GM18508 (cell line): ENCODE results near the gene OPTC.

Source experiments
- ATAC-seq: cut with Tn5 transposase; IDR thresholded peaks from one replicate; pipeline ENCODE4 v1.9.1; 2021; ENCODE audit warnings: moderate number of reproducible peaks; ENCODE audit not compliant: insufficient read depth, unreplicated experiment

The OPTC gene

DNA sequence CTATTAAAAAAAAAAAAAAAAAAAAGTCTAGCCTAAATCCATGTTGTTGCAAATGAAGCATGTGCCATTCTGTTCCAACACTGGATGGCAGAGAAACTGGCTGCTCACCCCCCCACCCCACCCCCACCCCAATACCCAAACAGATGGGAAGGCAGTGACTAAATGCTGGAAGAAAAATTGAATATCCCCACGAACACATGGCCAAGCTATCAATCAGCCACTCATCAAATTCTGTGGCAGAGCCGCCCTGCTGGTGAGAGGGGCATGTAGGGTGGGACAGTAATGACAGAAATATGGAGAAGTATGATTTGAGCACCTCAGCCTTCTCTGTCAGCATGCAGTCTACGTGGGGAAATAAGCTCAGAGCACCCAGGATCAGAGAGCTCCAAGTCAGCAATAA, 34.1 kb downstream of the OPTC start:
- no peak for ATAC-seq

DNA sequence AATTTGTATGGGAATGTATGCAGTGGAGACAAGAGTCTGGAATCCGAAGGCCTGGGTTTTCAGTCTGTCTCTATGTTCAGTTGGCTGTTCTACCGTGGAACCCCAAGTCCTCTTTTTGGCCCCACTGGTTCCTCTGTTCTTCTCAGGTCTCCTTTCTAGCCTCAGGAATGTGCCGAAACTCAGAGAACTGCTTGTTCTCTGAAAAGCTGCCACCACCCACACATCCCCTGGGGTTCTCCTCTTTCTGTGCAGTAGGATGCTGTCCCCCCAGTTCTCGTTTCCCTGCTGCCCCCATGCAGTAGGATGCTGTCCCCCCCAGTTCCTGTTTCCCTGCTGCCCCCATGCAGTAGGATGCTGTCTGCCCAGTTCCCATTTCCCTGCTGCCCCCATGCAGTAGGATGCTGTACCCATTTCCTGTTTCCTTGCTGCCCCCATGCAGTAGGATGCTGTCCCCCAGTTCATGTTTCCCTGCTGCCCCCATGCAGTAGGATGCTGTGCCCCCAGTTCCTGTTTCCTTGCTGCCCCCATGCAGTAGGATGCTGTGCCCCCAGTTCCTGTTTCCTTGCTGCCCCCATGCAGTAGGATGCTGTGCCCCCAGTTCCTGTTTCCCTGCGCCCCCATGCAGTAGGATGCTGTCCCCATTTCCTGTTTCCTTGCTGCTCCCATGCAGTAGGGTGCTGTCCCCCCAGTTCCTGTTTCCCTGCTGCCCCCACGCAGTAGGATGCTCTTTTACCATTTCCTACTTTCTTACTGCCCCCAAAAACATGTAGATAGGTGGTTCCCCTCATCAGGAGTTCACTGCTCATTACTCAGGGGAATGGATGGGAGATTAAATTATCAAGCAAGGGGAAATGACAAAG, 35.3 kb downstream of the OPTC start:
- no peak for ATAC-seq

- ATAC-seq, result no peak
Observed at GRCh38 chr1:203531063-203531462, 37.1 kb downstream of the OPTC start.

GRCh38 chr1:203534012-203534411, 40.1 kb downstream of the OPTC start:
- no peak for ATAC-seq

DNA sequence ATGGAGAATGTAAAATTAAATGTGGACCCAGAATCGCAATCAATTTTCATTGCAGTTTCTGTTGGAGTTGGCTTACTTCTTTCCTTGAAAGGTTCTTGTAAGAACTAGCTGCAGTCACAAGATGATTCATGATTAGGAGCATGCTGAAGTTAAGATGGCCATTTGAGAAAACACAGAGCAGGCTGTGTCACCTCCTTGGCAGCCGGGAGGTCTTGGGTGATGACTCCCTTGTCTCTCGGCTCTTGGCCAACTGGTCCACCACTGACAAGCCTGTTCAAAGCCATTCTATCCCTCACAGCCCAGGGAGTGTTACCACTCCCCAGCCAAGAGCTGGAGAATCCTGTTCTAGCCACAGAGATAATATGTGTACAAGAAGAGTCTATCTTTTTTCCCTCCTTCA, 40.6 kb downstream of the OPTC start:
- ATAC-seq, result no peak

DNA sequence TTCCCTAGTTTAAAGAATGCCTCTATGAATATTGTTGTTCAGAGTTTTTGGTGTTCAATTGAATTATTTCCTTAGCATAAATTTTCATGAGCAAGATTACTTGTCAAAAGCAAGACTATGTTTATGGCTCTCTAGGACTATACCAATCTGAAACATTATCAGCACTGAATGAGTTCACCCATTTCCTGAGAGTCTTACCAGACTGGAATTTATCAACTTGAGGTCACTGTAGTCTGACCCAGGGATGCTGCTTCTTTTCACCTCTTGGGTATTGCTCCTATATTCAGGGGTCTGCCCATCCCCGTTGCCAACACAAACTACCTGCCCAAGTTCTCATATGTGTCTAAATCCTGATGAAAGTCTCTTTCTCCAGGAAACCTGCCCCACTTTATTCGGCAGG, 42.6 kb downstream of the OPTC start:
- no peak for ATAC-seq

- ATAC-seq, result no peak
Observed at GRCh38 chr1:203536980-203537455, 43.1 kb downstream of the OPTC start.

GRCh38 chr1:203537806-203538464, 44.0 kb downstream of the OPTC start:
- no peak for ATAC-seq

DNA sequence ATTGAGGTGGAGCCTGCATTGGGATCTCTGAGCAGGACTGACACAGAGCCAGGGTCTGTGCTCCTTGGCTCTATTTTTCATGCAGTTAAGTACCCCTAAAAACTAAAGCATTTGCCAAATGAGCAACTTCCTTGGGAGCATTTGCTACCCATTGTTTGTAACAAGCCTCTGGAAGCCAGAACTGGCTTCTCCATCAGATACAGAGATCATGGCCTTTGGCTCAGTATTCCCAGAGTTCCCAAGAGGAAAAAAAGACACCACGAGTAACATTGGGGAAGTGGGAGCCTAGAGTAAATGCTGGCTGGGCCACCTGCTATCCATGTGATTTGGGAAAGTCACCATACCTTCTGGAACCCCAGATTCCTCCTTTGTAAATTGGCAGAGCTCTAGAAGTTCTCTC, 44.8 kb downstream of the OPTC start:
- ATAC-seq, result no peak

GRCh38 chr1:203539831-203540546, 46.0 kb downstream of the OPTC start:
- ATAC-seq, result no peak

DNA sequence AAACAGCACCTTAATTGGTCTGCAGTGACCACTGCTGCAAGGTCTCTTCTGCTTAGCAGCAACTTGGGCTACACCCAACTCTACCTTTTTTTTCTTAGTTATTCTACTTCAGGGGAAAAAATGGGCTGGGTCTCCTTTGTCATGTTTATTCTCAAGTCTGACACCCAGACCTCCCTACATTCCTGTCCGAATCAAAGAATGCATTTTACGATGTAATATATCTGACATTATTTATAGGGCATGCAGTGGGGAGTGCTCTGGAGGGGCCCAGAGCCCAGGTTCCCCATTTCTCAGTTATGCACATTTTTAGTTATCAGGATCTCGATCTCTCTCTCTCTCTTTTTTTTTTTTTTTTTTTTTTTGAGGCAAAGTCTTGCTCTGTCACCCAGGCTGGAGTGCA, 50.5 kb downstream of the OPTC start:
- no peak for ATAC-seq

GRCh38 chr1:203544978-203545816, 51.2 kb downstream of the OPTC start:
- ATAC-seq, result no peak

DNA sequence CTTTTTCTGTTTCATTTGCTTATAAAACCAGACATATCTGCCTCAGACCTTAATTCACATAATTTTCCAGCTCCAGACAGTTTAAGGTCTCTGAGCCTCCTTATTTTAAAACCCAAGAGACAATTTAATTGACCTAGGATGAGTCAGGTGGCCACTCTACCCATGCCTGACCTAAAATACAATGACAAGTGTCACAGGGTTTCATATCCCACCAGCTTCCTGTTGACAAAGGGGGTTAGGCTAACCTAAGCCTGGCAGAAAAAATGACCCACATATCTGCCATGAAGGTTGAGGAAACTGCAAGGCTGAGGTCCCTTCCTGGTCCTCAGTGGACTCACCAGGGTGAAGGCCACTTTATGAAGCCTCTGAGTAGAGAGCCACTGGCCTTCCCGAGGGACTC, 52.3 kb downstream of the OPTC start:
- ATAC-seq, result no peak

DNA sequence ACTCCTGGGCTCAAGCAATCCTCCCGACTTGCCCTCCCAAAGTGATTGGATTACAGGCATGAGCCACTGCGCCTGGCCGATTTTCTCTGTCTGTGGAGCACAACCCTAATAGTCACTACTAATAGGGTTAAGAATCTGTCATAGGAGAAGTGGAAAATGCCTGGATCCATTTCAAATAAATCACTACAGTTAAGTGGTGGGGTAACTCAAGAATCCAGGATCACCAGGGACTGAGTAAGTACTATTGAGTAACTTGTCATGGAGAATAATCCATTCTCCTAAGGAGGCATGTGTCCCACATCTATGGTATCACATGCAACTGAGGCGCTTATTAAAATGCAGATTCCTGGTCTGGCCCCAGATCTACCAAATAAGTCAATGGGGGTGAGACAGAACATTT, 53.2 kb downstream of the OPTC start:
- no peak for ATAC-seq

DNA sequence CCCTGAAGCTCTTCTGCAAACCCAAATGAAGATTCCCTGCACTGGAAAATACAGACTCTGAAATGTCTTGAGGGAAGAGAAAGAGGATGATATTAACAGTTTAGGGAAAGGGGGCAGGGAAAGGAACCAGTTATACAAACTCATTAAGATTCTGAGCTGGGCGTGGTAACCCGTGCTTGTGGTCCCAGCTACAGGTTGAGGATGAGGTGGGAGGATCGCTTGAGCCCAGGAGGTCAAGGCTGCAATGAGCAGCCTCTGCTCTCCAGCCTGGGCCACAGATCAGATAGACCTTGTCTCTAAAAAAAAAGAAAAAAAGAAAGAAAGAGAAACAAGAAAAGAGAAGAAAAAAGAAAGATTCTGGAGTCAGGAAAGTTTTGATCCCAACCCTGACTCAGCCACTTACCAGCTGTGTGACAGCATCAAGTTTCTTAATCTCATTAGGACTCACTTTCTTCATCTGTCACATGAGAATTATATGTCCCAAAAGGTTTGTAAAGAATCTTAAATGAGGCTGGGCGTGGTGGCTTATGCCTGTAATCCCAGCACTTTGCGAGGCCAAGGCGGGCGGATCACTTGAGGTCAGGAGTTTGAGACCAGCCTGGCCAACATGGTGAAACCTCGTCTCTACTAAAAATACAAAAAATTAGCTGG, 53.9 kb downstream of the OPTC start:
- ATAC-seq, result no peak

- ATAC-seq, result no peak
Observed at GRCh38 chr1:203548892-203549291, 54.9 kb downstream of the OPTC start.

DNA sequence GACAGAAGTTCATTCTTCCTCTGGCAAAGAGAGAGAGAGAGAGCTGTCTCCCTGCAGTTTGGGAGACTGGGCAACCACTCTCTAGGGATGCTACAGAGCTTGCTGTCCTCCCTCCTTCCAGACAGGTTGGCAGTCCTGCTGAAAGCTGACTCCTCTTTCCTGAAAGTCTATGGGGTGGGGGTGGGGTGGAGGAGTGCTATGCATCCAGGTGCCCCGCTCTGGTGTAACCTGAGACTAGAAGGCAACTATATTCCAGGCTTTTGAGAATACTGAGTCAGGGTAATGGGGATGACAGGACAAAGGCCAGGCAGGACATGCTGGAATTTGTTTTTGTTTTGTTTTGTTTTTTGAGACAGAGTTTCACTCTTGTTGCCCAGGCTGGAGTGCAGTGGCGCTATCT, 55.4 kb downstream of the OPTC start:
- no peak for ATAC-seq

GRCh38 chr1:203550846-203551245, 56.9 kb downstream of the OPTC start:
- no peak for ATAC-seq

DNA sequence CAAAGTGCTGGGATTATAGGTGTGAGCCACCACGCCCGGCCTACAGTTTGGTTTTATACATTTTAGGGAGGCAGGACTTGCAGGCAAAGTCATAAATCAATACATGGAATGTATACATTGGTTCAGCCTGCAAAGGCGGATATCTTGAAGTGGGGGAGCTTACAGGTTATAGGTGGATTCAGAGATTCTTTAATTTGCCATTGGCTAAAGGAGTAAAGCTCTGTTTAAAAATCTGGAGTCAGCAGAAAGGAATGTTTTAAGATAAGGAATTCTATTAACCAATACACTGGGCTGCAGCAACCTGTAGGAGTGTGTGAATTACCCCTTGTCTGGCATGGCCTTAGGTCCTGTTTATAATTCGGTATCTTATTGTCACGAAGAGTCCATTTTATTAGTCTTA, 57.6 kb downstream of the OPTC start:
- no peak for ATAC-seq

DNA sequence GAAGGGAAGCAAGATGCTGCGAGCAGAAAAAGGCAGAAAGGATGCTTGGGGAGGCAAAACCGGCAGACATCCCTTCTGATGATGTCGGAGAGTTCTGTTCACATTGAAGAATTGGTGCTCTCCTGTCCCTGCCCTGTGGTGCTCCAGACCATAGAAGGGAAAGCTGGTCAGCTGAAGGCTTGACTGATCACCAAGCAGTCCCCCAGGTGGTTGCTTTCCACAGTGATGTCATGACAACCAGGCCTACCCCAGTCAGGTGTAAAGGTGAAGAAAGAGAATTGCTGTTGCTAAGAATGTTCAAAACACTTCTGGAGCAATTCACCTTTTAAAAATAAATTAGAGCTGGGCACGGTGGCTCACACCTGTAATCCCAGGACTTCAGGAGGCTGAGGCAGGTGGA, 59.5 kb downstream of the OPTC start:
- ATAC-seq, result no peak
